LoVo (cell line): Measurements from ENCODE around the gene ARHGEF12.

Source experiments
- DNase-seq: peaks from one replicate; pipeline ENCODE4 v3.0.0-alpha.2; 2016; ENCODE audit warnings: low spot score

The ARHGEF12 gene

GRCh38 chr11:120518356-120518755 lies 182.1 kb downstream of the ARHGEF12 start:
- no peak for DNase-seq

GRCh38 chr11:120519474-120519873 lies 183.3 kb downstream of the ARHGEF12 start:
- no peak for DNase-seq

GRCh38 chr11:120520091-120520822 lies 184.0 kb downstream of the ARHGEF12 start:
- no peak for DNase-seq

- no peak for DNase-seq
Observed at GRCh38 chr11:120521176-120521575, 185.0 kb downstream of the ARHGEF12 start.

GRCh38 chr11:120522021-120522420 lies 185.8 kb downstream of the ARHGEF12 start:
- no peak for DNase-seq

- no peak for DNase-seq
Observed at GRCh38 chr11:120522736-120523135, 186.5 kb downstream of the ARHGEF12 start.

- no peak for DNase-seq
Observed at GRCh38 chr11:120523196-120523595, 187.0 kb downstream of the ARHGEF12 start.

- DNase-seq: no peak
Observed at GRCh38 chr11:120524536-120525085, 188.4 kb downstream of the ARHGEF12 start.

- peak; percentile 58 for DNase-seq
Observed at GRCh38 chr11:120525261-120526171, 189.3 kb downstream of the ARHGEF12 start.

GRCh38 chr11:120526241-120526640 lies 190.0 kb downstream of the ARHGEF12 start:
- no peak for DNase-seq

- no peak for DNase-seq
Observed at GRCh38 chr11:120527111-120527761, 191.0 kb downstream of the ARHGEF12 start.

GRCh38 chr11:120528749-120529148 lies 192.5 kb downstream of the ARHGEF12 start:
- DNase-seq: no peak

- no peak for DNase-seq
Observed at GRCh38 chr11:120529214-120529613, 193.0 kb downstream of the ARHGEF12 start.

- no peak for DNase-seq
Observed at GRCh38 chr11:120529911-120530310, 193.7 kb downstream of the ARHGEF12 start.

- no peak for DNase-seq
Observed at GRCh38 chr11:120532082-120532831, 196.0 kb downstream of the ARHGEF12 start.

- no peak for DNase-seq
Observed at GRCh38 chr11:120532832-120533196, 196.6 kb downstream of the ARHGEF12 start.

GRCh38 chr11:120536091-120536796 lies 200.0 kb downstream of the ARHGEF12 start:
- no peak for DNase-seq

- no peak for DNase-seq
Observed at GRCh38 chr11:120536797-120537169, 200.6 kb downstream of the ARHGEF12 start.

- no peak for DNase-seq
Observed at GRCh38 chr11:120537996-120538395, 201.8 kb downstream of the ARHGEF12 start.

GRCh38 chr11:120538707-120539106 lies 202.5 kb downstream of the ARHGEF12 start:
- DNase-seq: no peak
